B cell (primary cell): ENCODE data around the gene CCDC60. TPM values are rescaled to one million over a fixed set of nuclear protein-coding genes. Genes with fewer than 3 reads are reported as not detected.

Experiments
- ATAC-seq: fragments of 200-7000 bp; cut with Tn5 transposase; one replicate; pipeline ENCODE4 v1.10.0; 2021; ENCODE audit warnings: low read depth, mild to moderate bottlenecking, moderate number of reproducible peaks, moderate library complexity
- CTCF ChIA-PET: fragments of 350-600 bp; sonication (Branson Sonifier 250); formaldehyde crosslinking; loops from one replicate; lab custom pipeline; 2021; ENCODE audit warnings: antibody characterized with exemption, inconsistent platforms; lab: Charles Lee
- POLR2A ChIA-PET: fragments of 350-600 bp; sonication (Branson Sonifier 250); formaldehyde crosslinking; loops from one replicate; lab custom pipeline; 2021; ENCODE audit warnings: antibody characterized with exemption; lab: Charles Lee
- DNase-seq: peaks from one replicate; pipeline ENCODE4 v3.0.0; 2013
- H2AFZ ChIP-seq: 2 replicates; pipeline ENCODE4 v1.6.1; 2012; ENCODE audit warnings: mild to moderate bottlenecking, low read depth, low read length; ENCODE audit not compliant: insufficient read depth, poor library complexity, severe bottlenecking
- H3K27ac ChIP-seq, 2 donors: 1 replicate in 1 of 2; 2 replicates in 1 of 2; pipeline ENCODE4 v1.5.1; 2012 to 2013; ENCODE audit warnings: low read length in 2 of 2, mild to moderate bottlenecking in 2 of 2, moderate library complexity in 1 of 2
- H3K27me3 ChIP-seq, 4 experiments: fragments of 200-600 bp in 1 of 4; sonication (generic) in 1 of 4; replicated peaks in 1 of 4; 1 replicate in 2 of 4; 2 replicates in 2 of 4; pipeline versions ENCODE4 v1.6.1 to v1.7.0; 2013 to 2016; ENCODE audit warnings: low read length in 3 of 4, mild to moderate bottlenecking in 2 of 4, mixed read lengths in 1 of 4, moderate library complexity in 1 of 4; ENCODE audit not compliant: insufficient read depth in 4 of 4, control insufficient read depth in 3 of 4; ENCODE audit errors: control extremely low read depth in 1 of 4
- H3K36me3 ChIP-seq, 2 experiments: replicated peaks in 1 of 2; 1 replicate in 1 of 2; 2 replicates in 1 of 2; pipeline versions ENCODE4 v1.6.1 to v1.7.1; 2013; ENCODE audit warnings: low read length in 1 of 2; ENCODE audit not compliant: insufficient read depth in 2 of 2, control insufficient read depth in 1 of 2; ENCODE audit errors: control extremely low read depth in 1 of 2, extremely low read depth in 1 of 2
- H3K4me1 ChIP-seq, 2 donors: fragments of 200-600 bp in 1 of 2; sonication (generic) in 1 of 2; 1 replicate in 1 of 2; 2 replicates in 1 of 2; pipeline versions ENCODE4 v1.5.1 to v1.6.1; 2013 to 2017; ENCODE audit warnings: low read length in 2 of 2; ENCODE audit not compliant: control insufficient read depth in 2 of 2, insufficient read depth in 2 of 2
- H3K4me2 ChIP-seq: replicated peaks from 2 replicates; pipeline ENCODE3; 2012; ENCODE audit warnings: mild to moderate bottlenecking, low read depth, low read length; ENCODE audit not compliant: poor library complexity, severe bottlenecking
- H3K4me3 ChIP-seq, 5 experiments: fragments of 200-600 bp in 1 of 5; sonication (generic) in 1 of 5; 1 replicate in 3 of 5; 2 replicates in 2 of 5; pipeline versions ENCODE4 v1.5.1 to v1.7.0; 2011 to 2016; ENCODE audit warnings: low read length in 4 of 5, mild to moderate bottlenecking in 4 of 5, low read depth in 2 of 5, control low read depth in 1 of 5, moderate library complexity in 1 of 5; ENCODE audit not compliant: insufficient read depth in 1 of 5; ENCODE audit errors: control extremely low read depth in 1 of 5, extremely low read depth in 1 of 5
- H3K79me2 ChIP-seq: fragments of 200-600 bp; sonication (generic); one replicate; pipeline ENCODE4 v1.6.0; 2016; ENCODE audit warnings: low read length; ENCODE audit not compliant: control insufficient read depth, insufficient read depth
- H3K9ac ChIP-seq: fragments of 200-600 bp; sonication (generic); 2 replicates; pipeline ENCODE4 v1.6.1; 2017; ENCODE audit warnings: mild to moderate bottlenecking, low read length, moderate library complexity
- H3K9me3 ChIP-seq, 3 donors: one replicate each; pipeline versions ENCODE4 v1.6.1 to v1.7.1; 2013; ENCODE audit warnings: low read length in 2 of 3; ENCODE audit not compliant: control insufficient read depth in 2 of 3, insufficient read depth in 1 of 3; ENCODE audit errors: control extremely low read depth in 1 of 3
- H4K20me1 ChIP-seq: 2 replicates; pipeline ENCODE4 v1.6.0; 2012; ENCODE audit warnings: mild to moderate bottlenecking, low read length; ENCODE audit not compliant: insufficient read depth, control insufficient read depth, poor library complexity, severe bottlenecking
- H3K27ac Mint-ChIP-seq: one replicate; pipeline ENCODE4 v1.8.0; 2021; ENCODE audit warnings: mixed read lengths
- H3K27me3 Mint-ChIP-seq: one replicate; pipeline ENCODE4 v1.8.0; 2021; ENCODE audit warnings: mixed read lengths
- H3K4me1 Mint-ChIP-seq: one replicate; pipeline ENCODE4 v1.8.0; 2021; ENCODE audit warnings: mixed read lengths
- H3K4me3 Mint-ChIP-seq: one replicate; pipeline ENCODE4 v1.8.0; 2021; ENCODE audit warnings: mixed read lengths
- H3K9me3 Mint-ChIP-seq: one replicate; pipeline ENCODE4 v1.8.0; 2022; ENCODE audit warnings: mixed read lengths; ENCODE audit not compliant: insufficient read depth
- CTCF ChIP-seq: fragments of 200-600 bp; IDR thresholded peaks from one replicate; pipeline ENCODE4 v1.8.0; 2022; ENCODE audit warnings: antibody characterized with exemption, mild to moderate bottlenecking
- EZH2 ChIP-seq: IDR thresholded peaks from 2 replicates; pipeline ENCODE4 v1.6.1; 2012; ENCODE audit warnings: borderline replicate concordance, low read depth, mild to moderate bottlenecking, moderate library complexity, low read length; ENCODE audit not compliant: insufficient read depth, poor library complexity, severe bottlenecking
- WGBS: methylation state at CpG from one replicate; pipeline ENCODE4 v1.1.5; 2013; ENCODE audit warnings: missing lambda C conversion rate; ENCODE audit not compliant: insufficient coverage; 5-methylcytosine and 5-hydroxymethylcytosine counted together
- intact Hi-C: fragments of 100-400 bp; cut with micrococcal nuclease; formaldehyde crosslinking; loops from one replicate; pipeline ENCODE4 v1.10.0; 2022
- polyA plus RNA-seq: library from polyadenylated mRNA; depleted of rRNA; stranded (reverse); fragments of >200 nt; gene quantifications from 2 replicates; pipeline ENCODE4 v1.2.3, GENCODE V29; 2012
- total RNA-seq, 2 donors: library from RNA; stranded (reverse); fragments of 120-200 nt in 1 of 2; gene quantifications; 1 replicate in 1 of 2; 2 replicates in 1 of 2; pipeline versions ENCODE4 v1.2.3 to v1.2.4, GENCODE V29; 2013 to 2022

Gene CCDC60
- total and polyA plus RNA-seq, 2 donors (not counting 1 experiment from before 2014, with no cell fraction given): not detected

- no peak for ATAC-seq
- Mint-ChIP-seq H3K9me3 (no peaks in the 10 kb centered on the region), H3K27me3 (peaks cover 16% of the 10 kb centered on the region), H3K4me3 (no peak overlapping the region), H3K4me1 (no peaks in the 10 kb centered on the region), H3K27ac (no peak overlapping the region)
- intact Hi-C loops: no loop called here
- ChIA-PET CTCF (no interaction called here), POLR2A (no interaction called here)
- no peaks in the 10 kb centered on the region for H3K79me2 ChIP-seq
- DNase-seq: no peak
- H3K9me3 ChIP-seq: peaks cover 0 to 3% (median 0%) of the 10 kb centered on the region in 3 donors
- H3K4me3 ChIP-seq: no peak overlapping the region
- H3K4me2 ChIP-seq: no peak overlapping the region
- H2AFZ ChIP-seq: no peak overlapping the region
- 75% methylated on average over 4 of the region's 4 CpGs for WGBS
- H3K36me3 ChIP-seq: no peaks in the 10 kb centered on the region
- H3K4me1 ChIP-seq: no peaks in the 10 kb centered on the region
- H4K20me1 ChIP-seq: no peaks in the 10 kb centered on the region
- no peak overlapping the region for H3K27ac ChIP-seq
- H3K9ac ChIP-seq: no peak overlapping the region
- no peaks in the 10 kb centered on the region for H3K27me3 ChIP-seq
- no peak for TF ChIP-seq CTCF
Measured at GRCh38 chr12:119406811-119407210, 72.3 kb downstream of the CCDC60 start.

GRCh38 chr12:119409043-119409442, 74.5 kb downstream of the CCDC60 start:
- 100% methylated on average over 1 of the region's 4 CpGs for WGBS
- no peaks in the 10 kb centered on the region for H3K36me3 ChIP-seq
- Mint-ChIP-seq H3K4me1 (no peaks in the 10 kb centered on the region), H3K27me3 (peaks cover 11% of the 10 kb centered on the region), H3K27ac (no peak overlapping the region), H3K4me3 (no peak overlapping the region), H3K9me3 (no peaks in the 10 kb centered on the region)
- peaks cover 0 to 6% (median 0%) of the 10 kb centered on the region in 4 experiments for H3K27me3 ChIP-seq
- no peak overlapping the region for H2AFZ ChIP-seq
- intact Hi-C loops: no loop called here
- H3K27ac ChIP-seq: no peak overlapping the region
- CTCF ChIA-PET: no interaction called here
- H3K4me3 ChIP-seq: no peak overlapping the region
- peaks cover 0 to 12% (median 0%) of the 10 kb centered on the region in 3 donors for H3K9me3 ChIP-seq
- POLR2A ChIA-PET: no interaction called here
- H3K9ac ChIP-seq: no peak overlapping the region
- TF ChIP-seq EZH2 (no peak), CTCF (no peak)
- H3K4me1 ChIP-seq: no peaks in the 10 kb centered on the region
- H3K79me2 ChIP-seq: no peaks in the 10 kb centered on the region
- no peak for DNase-seq
- no peaks in the 10 kb centered on the region for H4K20me1 ChIP-seq
- no peak overlapping the region for H3K4me2 ChIP-seq
- no peak for ATAC-seq
